GM18858 (cell line): ENCODE measurements around the gene EN1.

Experiments
- ATAC-seq: cut with Tn5 transposase; IDR thresholded peaks from one replicate; pipeline ENCODE4 v1.9.1; 2021; ENCODE audit not compliant: unreplicated experiment

Gene EN1

GRCh38 chr2:118843483-118844132 lies 3.8 kb downstream of the EN1 start:
- ATAC-seq, result no peak

DNA sequence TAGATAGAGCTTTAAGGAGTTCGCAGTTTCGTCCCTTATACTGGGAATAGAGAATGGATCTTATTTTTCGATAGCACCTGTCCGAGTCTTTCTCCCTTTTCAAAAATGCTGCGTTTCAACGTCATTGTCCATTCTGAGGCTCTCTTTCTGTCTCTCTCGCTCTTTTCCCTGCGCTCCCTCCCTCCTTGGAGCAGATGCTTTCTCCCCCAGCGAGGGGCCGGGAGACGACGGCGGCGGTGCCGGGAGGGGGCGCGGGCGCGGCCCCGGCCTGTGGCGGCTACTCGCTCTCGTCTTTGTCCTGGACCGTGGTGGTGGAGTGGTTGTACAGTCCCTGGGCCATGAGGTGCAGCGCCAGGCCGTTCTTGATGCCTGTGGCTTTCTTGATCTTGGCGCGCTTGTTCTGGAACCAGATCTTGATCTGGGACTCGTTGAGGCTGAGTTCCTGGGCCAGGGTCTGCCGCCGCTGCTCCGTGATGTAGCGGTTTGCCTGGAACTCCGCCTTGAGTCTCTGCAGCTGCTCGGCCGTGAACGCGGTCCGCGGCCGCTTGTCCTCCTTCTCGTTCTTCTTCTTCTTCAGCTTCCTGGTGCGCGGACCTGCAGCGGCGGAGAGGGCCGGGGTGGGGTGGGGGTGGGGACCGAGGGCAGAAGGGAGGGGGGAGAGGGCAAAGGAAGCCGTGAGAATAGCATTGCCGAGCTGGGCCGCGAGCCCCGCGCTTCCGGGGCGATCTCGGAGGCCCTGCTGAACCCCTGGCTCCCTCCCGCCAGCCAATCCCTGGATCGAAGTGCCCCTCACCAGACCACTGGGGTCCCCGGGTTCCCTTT lies 4.6 kb downstream of the EN1 start:
- no peak for ATAC-seq

GRCh38 chr2:118841828-118842461 lies 5.5 kb downstream of the EN1 start:
- ATAC-seq, result no peak

DNA sequence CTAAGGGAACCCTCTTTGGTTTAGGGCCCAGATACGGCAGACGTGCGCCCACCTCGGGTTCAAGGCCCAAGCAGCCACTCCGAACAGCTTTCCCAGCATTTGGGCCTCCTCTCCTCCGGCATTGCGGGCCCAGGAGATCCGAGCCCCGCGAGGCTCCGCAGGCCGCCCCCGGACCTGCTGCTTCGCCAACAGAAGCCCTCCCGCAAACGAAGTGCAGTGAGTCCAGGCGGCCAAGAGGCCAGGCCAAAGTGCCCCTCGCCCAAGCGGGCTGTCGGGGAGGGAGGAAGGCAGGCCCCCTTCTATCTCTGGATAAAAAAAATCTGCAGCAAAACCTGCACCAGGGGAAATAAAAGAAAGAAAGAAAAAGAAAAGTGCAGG lies 6.0 kb downstream of the EN1 start:
- no peak for ATAC-seq

GRCh38 chr2:118838741-118839455 lies 8.6 kb downstream of the EN1 start:
- no peak for ATAC-seq

DNA sequence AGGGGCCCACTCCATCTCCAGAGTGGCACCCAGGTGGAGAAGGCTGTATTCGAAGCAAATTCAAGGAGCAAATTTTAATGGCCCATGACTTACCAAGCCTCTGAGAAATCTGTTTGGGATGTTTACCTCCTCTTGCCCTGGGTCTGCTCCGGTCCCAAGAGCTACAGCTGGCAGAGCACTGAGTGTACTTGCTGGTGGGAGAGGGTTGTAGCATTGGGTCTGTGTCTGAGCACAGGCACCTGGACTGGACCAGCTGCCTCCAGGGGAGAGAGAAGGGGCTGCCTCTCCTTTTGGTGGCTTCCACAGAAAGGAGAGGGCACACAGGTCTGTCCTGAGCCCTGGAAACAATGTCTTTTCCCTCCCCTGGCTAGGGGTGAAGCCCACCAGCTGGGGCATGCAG lies 9.8 kb downstream of the EN1 start:
- no peak for ATAC-seq

DNA sequence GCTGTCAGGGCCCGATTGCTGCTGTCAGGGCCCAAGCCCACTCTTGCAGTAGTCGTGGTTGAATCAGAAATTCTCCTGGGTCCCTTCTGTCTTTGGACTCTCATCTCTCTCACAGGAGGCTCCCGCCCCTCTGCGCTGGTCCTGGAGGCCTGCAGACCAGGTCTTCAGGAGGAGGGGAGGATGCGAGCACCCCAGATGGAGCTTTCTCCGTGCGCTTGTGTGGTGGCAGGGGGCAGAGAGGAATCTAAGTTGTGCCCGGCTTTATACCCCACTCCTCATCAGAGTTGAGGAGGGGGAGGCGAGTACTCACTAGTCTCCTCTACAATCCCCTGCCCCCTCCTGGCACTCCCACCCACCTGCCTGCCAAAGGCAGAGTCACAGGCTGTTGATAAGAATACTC lies 10.4 kb downstream of the EN1 start:
- no peak for ATAC-seq

DNA sequence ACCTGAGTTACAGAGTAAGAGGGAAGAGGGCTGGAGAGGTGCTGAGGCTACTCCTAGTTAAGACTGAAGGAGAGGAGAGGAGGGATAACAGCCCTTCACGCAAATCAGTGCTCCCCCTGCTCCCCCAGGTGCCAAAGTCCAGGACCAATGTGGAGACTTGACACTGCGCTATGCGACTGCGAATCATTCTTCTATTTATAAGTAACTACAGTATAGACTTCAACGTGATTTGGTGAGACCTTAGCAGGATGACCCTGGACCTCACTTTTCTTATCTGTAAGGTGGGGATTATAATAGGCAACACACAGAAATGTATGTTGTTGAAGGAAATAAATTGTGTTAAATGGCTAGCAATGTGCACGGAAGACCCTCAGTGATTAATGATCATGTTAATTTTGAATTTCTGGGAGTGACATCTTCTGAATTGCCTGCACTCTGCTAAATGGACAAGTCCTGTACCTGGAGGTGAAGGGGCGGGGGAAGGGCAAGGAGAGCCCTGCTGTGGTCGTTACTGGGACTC lies 11.0 kb downstream of the EN1 start:
- no peak for ATAC-seq

- no peak for ATAC-seq
These were observed 11.6 kb downstream of the EN1 start for GRCh38 chr2:118835746-118836410.

- ATAC-seq, result no peak
These were observed 12.3 kb downstream of the EN1 start for GRCh38 chr2:118834901-118835745.

GRCh38 chr2:118834440-118834810 lies 13.0 kb downstream of the EN1 start:
- ATAC-seq, result no peak

- no peak for ATAC-seq
These were observed 13.6 kb downstream of the EN1 start for GRCh38 chr2:118833716-118834439.

- no peak for ATAC-seq
These were observed 14.4 kb downstream of the EN1 start for GRCh38 chr2:118832791-118833715.

DNA sequence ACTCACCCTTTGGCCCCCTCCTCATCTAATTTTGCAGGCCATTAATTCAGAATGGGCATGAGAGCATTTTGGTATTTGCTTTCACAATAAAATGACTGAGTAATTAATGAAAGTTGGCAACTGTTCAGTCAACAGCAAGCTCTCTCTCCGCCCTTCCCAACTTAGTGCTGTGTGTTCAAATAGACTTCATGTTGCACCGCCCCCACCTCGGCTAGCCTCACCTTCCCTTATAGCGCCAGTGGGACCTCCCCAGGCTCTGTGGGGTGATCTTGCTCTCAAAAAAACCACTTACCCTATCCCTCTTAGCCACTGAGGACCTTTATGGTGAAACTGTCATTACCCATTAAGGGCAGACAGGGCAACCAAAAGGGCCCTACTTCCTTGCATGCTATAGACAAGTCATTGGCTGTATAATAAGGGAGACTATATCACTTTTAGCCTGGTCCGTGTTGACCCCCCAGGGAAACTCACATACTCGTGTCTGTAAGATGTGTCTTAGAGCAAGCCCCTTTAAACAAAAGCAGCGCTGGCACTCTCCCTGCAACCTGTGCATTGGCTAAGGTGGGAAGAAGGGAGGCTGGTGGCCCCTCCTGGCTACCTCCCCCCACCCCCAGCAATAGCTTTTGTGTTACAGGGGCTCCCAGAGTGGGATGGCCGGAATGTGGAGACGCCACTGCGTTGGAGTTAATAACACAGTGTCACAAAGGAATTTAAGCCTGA lies 15.2 kb downstream of the EN1 start:
- ATAC-seq, result no peak

DNA sequence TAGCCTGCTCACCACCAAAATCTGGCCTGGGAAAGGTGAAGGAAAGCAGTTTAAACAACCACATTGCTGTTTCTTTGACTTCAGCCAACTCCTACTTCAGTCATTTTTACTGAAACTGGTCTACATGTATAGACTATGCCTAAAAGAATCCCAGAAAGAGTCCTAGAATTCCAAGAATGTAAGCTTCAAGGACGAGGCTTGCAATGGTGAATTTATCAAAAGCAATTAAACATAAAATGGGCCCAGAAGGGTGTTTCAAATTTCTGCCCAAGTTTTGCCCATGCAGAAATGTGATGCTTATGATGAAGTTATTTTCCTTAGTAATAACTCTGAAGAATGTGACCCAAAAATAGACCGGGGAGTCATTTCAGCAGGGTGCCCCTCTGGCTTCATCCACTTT lies 16.6 kb downstream of the EN1 start:
- ATAC-seq, result no peak

- no peak for ATAC-seq
These were observed 17.3 kb downstream of the EN1 start for GRCh38 chr2:118830118-118830517.

DNA sequence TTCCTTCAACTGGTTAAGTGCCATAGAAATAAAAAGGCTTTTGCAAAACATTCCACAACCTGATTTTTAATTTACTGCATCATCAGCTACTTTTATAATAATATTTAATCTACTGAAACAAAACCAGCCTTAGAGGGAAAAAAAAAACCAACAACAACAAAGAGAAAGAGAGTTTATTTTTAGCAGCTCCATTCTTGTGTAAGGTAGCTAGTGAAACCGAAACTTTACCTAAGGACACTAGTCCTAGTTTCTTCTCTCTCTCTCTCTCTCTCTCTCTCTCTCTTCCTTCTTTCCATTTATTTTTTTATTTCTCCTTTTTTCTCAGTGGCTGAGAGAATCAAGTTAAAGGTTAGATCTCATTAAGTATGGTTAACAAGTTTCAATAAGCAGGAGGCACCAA lies 21.4 kb downstream of the EN1 start:
- ATAC-seq, result no peak

DNA sequence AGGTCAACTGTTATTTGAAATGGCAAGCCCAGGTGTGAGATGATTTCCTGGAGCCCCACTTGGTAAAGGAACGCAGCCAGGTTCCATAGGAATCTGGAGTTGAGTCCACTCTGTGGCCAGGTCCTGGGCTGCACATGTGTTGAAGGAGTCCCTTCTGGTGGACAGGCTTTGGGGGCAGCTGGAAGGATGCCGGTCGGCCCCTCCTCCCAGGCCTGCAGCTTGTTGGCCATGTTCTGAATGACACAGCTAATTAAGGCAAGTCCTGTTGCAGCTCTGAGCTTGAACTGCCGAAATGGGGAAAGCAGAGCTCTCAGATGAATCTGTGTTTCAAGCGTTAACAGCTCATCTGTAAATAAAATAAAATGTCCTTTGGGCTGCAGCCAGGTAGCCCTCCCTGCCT lies 23.8 kb downstream of the EN1 start:
- ATAC-seq, result no peak
